ENCODE measurements around the gene RPUSD3.

The RPUSD3 gene

DNA sequence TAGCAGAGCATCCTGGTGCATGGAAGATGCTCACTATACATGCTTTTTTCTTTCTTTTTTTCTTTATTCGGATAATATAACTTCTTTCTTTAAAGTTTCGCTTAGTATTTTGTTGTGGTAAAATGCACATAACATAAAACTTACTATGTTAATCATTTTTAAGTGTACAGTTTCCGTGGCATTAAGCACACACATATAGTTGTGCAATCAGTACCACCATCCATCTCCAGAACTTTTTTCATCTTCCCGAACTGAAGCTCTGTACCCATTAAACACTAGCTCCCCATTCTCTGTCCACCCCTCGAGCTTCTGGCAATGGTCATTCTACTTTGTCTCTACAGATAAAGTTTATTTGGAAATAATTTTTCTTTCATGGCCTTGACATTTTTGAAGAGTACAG is 45.6 kb upstream of the RPUSD3 start:
- Histone ChIP-seq H3K27ac (ENCODE audit: low read length) (no peak overlapping the region), H3K9me2 (replicated peaks; ENCODE audit: insufficient read depth, low read length) (no peaks in the 10 kb centered on the region), H4K20me1 (ENCODE audit: insufficient read depth, low read length) (no peaks in the 10 kb centered on the region), H3K4me3 (ENCODE audit: low read length) (no peak overlapping the region), H3F3A (ENCODE audit: insufficient read depth, low read length) (no peaks in the 10 kb centered on the region), H2AFZ (ENCODE audit: low read length) (no peak overlapping the region), H3K36me3 (replicated peaks; ENCODE audit: insufficient read depth, low read length) (0 out of 2 replicates have a peak, but pooled peaks cover 2% of the 10 kb centered on the region), H3K4me1 (ENCODE audit: low read length) (no peaks in the 10 kb centered on the region), H3K27me3 (replicated peaks; ENCODE audit: insufficient read depth, low read length) (no peaks in the 10 kb centered on the region; the same call in 1 of the 2 replicates), H3K79me2 (ENCODE audit: low read length) (peaks cover 30% of the 10 kb centered on the region), H3K9ac (ENCODE audit: low read length) (no peak overlapping the region), H3K4me2 (ENCODE audit: low read depth, low read length) (no peak overlapping the region), H3K9me3 (replicated peaks; ENCODE audit: insufficient read depth, low read length) (no peaks in the 10 kb centered on the region)
- DNase-seq, result no peak
- TF ChIP-seq, protein P1, sequence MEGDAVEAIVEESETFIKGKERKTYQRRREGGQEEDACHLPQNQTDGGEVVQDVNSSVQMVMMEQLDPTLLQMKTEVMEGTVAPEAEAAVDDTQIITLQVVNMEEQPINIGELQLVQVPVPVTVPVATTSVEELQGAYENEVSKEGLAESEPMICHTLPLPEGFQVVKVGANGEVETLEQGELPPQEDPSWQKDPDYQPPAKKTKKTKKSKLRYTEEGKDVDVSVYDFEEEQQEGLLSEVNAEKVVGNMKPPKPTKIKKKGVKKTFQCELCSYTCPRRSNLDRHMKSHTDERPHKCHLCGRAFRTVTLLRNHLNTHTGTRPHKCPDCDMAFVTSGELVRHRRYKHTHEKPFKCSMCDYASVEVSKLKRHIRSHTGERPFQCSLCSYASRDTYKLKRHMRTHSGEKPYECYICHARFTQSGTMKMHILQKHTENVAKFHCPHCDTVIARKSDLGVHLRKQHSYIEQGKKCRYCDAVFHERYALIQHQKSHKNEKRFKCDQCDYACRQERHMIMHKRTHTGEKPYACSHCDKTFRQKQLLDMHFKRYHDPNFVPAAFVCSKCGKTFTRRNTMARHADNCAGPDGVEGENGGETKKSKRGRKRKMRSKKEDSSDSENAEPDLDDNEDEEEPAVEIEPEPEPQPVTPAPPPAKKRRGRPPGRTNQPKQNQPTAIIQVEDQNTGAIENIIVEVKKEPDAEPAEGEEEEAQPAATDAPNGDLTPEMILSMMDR (IDR thresholded peaks at IDR 0.05; ENCODE audit: low read length), result no peak
- TF ChIP-seq EZH2 (optimal IDR thresholded peaks at IDR 0.05; ENCODE audit: low read depth, low read length) (no peak), EZH2phosphoT487 (IDR thresholded peaks at IDR 0.05; ENCODE audit: low read length) (no peak)

DNA sequence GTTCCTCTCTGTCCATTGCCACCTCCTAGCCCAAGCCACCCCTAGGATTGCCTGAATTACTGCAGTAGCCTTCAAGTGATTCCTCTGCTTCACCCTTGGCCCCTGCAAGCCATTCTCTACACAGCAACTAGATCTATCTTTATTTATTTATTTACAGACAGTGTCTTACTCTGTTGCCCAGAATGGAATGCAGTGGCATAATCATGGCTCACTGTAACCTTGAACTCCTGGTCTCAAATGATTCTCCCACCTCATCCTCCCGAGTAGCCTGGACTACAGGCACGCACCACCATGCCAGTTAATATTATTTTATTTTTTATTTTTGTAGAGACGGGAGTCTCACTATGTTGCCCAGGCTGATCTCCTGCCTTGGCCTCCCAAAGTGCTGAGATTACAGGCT is 44.7 kb upstream of the RPUSD3 start:
- Histone ChIP-seq H3K9me3 (replicated peaks; ENCODE audit: insufficient read depth, low read length) (no peaks in the 10 kb centered on the region), H3K4me1 (ENCODE audit: low read length) (no peaks in the 10 kb centered on the region), H3K79me2 (ENCODE audit: low read length) (peaks cover 30% of the 10 kb centered on the region), H4K20me1 (ENCODE audit: insufficient read depth, low read length) (no peaks in the 10 kb centered on the region), H3F3A (ENCODE audit: insufficient read depth, low read length) (no peaks in the 10 kb centered on the region), H3K27ac (ENCODE audit: low read length) (no peak overlapping the region), H3K4me3 (ENCODE audit: low read length) (no peak overlapping the region), H3K4me2 (ENCODE audit: low read depth, low read length) (no peak overlapping the region), H3K36me3 (replicated peaks; ENCODE audit: insufficient read depth, low read length) (0 out of 2 replicates have a peak, but pooled peaks cover 2% of the 10 kb centered on the region), H3K27me3 (replicated peaks; ENCODE audit: insufficient read depth, low read length) (no peaks in the 10 kb centered on the region; the same call in 1 of the 2 replicates), H3K9ac (ENCODE audit: low read length) (no peak overlapping the region), H3K9me2 (replicated peaks; ENCODE audit: insufficient read depth, low read length) (no peaks in the 10 kb centered on the region), H2AFZ (ENCODE audit: low read length) (no peak overlapping the region)
- DNase-seq, result no peak
- TF ChIP-seq EZH2phosphoT487 (IDR thresholded peaks at IDR 0.05; ENCODE audit: low read length), result no peak
- no peak for TF ChIP-seq EZH2 (optimal IDR thresholded peaks at IDR 0.05; ENCODE audit: low read depth, low read length)
- TF ChIP-seq, protein P1 (IDR thresholded peaks at IDR 0.05; ENCODE audit: low read length), result no peak

DNA sequence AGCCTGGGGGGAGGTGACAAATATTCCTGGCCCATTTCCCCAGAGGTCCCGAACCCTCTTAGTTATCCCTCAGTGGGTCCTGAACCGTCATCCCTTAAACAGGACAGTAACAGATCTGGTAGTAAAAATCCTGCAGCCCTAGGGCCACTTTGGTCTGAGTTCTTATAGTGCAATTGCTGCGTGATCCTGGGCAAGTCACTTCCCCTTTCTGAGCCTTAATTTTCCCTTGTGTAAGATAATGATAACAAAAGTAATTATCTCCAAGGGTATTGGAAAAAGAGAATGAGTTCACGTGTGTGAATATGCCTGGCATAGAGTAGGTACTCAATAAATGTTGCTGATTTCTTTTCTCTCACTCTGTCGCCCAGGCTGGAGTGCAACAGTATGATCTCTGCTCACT is 43.7 kb upstream of the RPUSD3 start:
- DNase-seq, result no peak
- H3K4me3 ChIP-seq (ENCODE audit: low read length), result no peak overlapping the region
- TF ChIP-seq, protein P1 (IDR thresholded peaks at IDR 0.05; ENCODE audit: low read length), result no peak
- no peak for TF ChIP-seq EZH2phosphoT487 (IDR thresholded peaks at IDR 0.05; ENCODE audit: low read length)
- no peak for TF ChIP-seq EZH2 (optimal IDR thresholded peaks at IDR 0.05; ENCODE audit: low read depth, low read length)
- H3K27ac ChIP-seq (ENCODE audit: low read length), result no peak overlapping the region
- no peak overlapping the region for H2AFZ ChIP-seq (ENCODE audit: low read length)
- H3K36me3 ChIP-seq (replicated peaks; ENCODE audit: insufficient read depth, low read length), result no peaks in the 10 kb centered on the region
- no peaks in the 10 kb centered on the region for H4K20me1 ChIP-seq (ENCODE audit: insufficient read depth, low read length)
- H3K9me2 ChIP-seq (replicated peaks; ENCODE audit: insufficient read depth, low read length), result no peaks in the 10 kb centered on the region
- H3K9ac ChIP-seq (ENCODE audit: low read length), result no peak overlapping the region
- H3K9me3 ChIP-seq (replicated peaks; ENCODE audit: insufficient read depth, low read length), result no peaks in the 10 kb centered on the region
- no peaks in the 10 kb centered on the region for H3K4me1 ChIP-seq (ENCODE audit: low read length)
- no peaks in the 10 kb centered on the region; the same call in 1 of the 2 replicates for H3K27me3 ChIP-seq (replicated peaks; ENCODE audit: insufficient read depth, low read length)
- no peaks in the 10 kb centered on the region for H3F3A ChIP-seq (ENCODE audit: insufficient read depth, low read length)
- H3K4me2 ChIP-seq (ENCODE audit: low read depth, low read length), result no peak overlapping the region
- peaks cover 20% of the 10 kb centered on the region for H3K79me2 ChIP-seq (ENCODE audit: low read length)

Measured in MM.1S (cell line).